ENCODE data around the gene ARSG.
A peak's percentile ranks its signal among the peaks of the same experiment; 100 is the strongest.
"Not testable (repeated sequence)": the region's sequence is repeated elsewhere in the genome, so short reads cannot be mapped to it uniquely, and the experiment has no call there.

The ARSG gene

DNA sequence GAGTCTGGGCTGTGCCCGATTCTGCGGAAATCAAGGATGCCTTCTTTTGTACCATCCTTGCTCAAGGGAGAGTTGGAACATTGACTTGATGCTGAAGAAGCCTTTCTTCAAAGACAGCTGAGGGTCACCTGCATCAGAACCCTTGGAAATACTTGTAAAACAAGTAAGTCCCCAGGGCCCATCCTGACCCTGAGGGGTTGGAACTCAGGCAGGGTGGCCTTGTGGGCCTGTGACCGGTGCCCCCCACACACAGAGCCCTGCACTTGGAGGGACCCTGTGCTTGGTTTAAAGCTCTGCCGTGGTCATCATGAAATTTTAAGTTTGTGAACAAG is 109.1 kb downstream of the ARSG start:
- Histone ChIP-seq H3K4me1 (ENCODE audit: control insufficient read depth, insufficient read depth, low read length) (peaks cover 5% of the 10 kb centered on the region), H3K9ac (ENCODE audit: low read length) (no peak overlapping the region), H3K27ac (ENCODE audit: low read depth, low read length) (no peak overlapping the region)

DNA sequence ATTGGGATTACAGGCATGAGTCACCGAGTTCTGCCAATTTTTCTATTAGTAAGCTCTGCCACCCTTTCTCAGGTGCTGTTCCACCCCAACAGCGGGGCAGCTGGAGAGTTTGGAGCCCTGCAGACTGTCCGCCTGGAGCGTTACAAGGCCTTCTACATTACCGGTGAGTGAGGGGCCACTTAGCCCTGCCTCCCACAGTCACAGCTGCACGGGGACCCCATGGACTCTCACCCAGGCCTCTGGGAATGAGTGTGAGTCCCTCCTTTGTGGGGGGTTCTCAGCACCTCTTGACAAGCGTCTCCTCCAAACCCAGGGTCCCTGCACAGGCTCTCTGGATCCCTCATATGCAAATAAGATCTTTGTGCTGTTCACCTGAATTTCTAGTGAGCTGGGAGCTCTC is 110.0 kb downstream of the ARSG start:
- H3K27ac ChIP-seq (ENCODE audit: low read depth, low read length): no peak overlapping the region
- H3K36me3 ChIP-seq (ENCODE audit: control insufficient read depth, insufficient read depth, low read length): no peaks in the 10 kb centered on the region
- no peaks in the 10 kb centered on the region for H3K27me3 ChIP-seq (ENCODE audit: control insufficient read depth, insufficient read depth, low read length)
- no peak overlapping the region for H3K9ac ChIP-seq (ENCODE audit: low read length)
- H3K4me3 ChIP-seq (ENCODE audit: low read depth, low read length): no peak overlapping the region
- peaks cover 5% of the 10 kb centered on the region for H3K4me1 ChIP-seq (ENCODE audit: control insufficient read depth, insufficient read depth, low read length)
- no peaks in the 10 kb centered on the region for H3K9me3 ChIP-seq (ENCODE audit: control insufficient read depth, insufficient read depth, low read depth, low read length)

More for the DNA sequence above, 109.1 kb downstream of the ARSG start:
- no peaks in the 10 kb centered on the region for H3K27me3 ChIP-seq (ENCODE audit: control insufficient read depth, insufficient read depth, low read length)
- no peaks in the 10 kb centered on the region for H3K9me3 ChIP-seq (ENCODE audit: control insufficient read depth, insufficient read depth, low read depth, low read length)
- no peak overlapping the region for H3K4me3 ChIP-seq (ENCODE audit: low read depth, low read length)
- H3K36me3 ChIP-seq (ENCODE audit: control insufficient read depth, insufficient read depth, low read length): no peaks in the 10 kb centered on the region

DNA sequence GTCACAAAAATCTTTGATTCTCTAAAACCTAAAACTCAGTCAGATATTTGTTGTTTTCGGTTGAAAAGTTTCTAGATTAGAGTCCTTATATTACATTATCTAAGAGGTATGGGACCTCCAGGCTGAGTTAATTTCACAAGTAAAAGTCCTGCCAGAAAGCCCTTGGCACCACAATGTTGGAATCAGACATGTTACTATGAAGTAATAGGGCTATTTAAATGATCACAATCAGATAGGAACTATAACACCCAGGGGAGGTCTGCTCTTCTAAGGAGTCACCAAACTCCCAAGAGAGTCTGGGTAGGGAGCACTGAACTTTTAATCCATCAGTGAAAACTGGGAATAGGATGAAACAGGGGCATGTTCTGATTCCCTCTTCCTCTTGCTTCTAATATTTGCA is 111.8 kb downstream of the ARSG start:
- H3K9ac ChIP-seq (ENCODE audit: low read length): no peak overlapping the region
- H3K4me1 ChIP-seq (ENCODE audit: control insufficient read depth, insufficient read depth, low read length): peaks cover 5% of the 10 kb centered on the region
- no peak overlapping the region for H3K27ac ChIP-seq (ENCODE audit: low read depth, low read length)
- no peaks in the 10 kb centered on the region for H3K27me3 ChIP-seq (ENCODE audit: control insufficient read depth, insufficient read depth, low read length)
- H3K4me3 ChIP-seq (ENCODE audit: low read depth, low read length): no peak overlapping the region
- no peaks in the 10 kb centered on the region for H3K9me3 ChIP-seq (ENCODE audit: control insufficient read depth, insufficient read depth, low read depth, low read length)
- H3K36me3 ChIP-seq (ENCODE audit: control insufficient read depth, insufficient read depth, low read length): no peaks in the 10 kb centered on the region

DNA sequence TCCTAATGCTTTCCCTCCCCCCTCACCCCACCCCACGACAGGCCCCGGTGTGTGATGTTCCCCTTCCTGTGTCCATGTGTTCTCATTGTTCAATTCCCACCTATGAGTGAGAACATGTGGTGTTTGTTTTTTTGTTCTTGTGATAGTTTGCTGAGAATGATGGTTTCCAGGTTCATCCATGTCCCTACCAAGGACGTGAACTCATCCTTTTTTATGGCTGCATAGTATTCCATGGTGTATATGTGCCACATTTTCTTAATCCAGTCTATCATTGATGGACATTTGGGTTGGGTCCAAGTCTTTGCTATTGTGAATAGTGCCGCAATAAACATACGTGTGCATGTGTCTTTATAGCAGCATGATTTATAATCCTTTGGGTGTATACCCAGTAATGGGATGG is 112.5 kb downstream of the ARSG start:
- not testable (repeated sequence) for H3K27me3 ChIP-seq (ENCODE audit: control insufficient read depth, insufficient read depth, low read length); H3K4me1 ChIP-seq (ENCODE audit: control insufficient read depth, insufficient read depth, low read length); H3K9ac ChIP-seq (ENCODE audit: low read length); H3K36me3 ChIP-seq (ENCODE audit: control insufficient read depth, insufficient read depth, low read length); H3K4me3 ChIP-seq (ENCODE audit: low read depth, low read length); H3K9me3 ChIP-seq (ENCODE audit: control insufficient read depth, insufficient read depth, low read depth, low read length); H3K27ac ChIP-seq (ENCODE audit: low read depth, low read length)

DNA sequence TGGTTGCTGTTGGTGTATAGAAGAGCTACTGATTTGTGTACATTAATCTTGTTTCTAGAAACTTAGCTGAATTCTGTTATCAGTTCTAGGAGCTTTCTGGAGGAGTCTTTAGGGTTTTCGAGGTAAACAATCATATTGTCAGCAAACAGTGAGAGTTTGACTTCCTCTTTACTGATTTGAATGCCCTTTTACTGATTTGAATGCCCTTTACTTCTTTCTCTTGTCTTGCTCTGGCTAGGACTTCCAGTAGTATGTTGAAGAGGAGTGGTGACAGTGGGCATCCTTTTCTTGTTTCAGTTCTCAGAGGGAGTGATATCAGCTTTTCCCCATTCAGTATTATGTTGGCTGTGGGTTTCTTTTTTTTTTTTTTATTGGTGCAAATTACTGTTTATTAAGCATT is 116.4 kb downstream of the ARSG start:
- H3K4me1 ChIP-seq (ENCODE audit: control insufficient read depth, insufficient read depth, low read length); H3K9me3 ChIP-seq (ENCODE audit: control insufficient read depth, insufficient read depth, low read depth, low read length); H3K27ac ChIP-seq (ENCODE audit: low read depth, low read length); H3K4me3 ChIP-seq (ENCODE audit: low read depth, low read length); H3K36me3 ChIP-seq (ENCODE audit: control insufficient read depth, insufficient read depth, low read length); H3K27me3 ChIP-seq (ENCODE audit: control insufficient read depth, insufficient read depth, low read length); H3K9ac ChIP-seq (ENCODE audit: low read length): not testable (repeated sequence)

DNA sequence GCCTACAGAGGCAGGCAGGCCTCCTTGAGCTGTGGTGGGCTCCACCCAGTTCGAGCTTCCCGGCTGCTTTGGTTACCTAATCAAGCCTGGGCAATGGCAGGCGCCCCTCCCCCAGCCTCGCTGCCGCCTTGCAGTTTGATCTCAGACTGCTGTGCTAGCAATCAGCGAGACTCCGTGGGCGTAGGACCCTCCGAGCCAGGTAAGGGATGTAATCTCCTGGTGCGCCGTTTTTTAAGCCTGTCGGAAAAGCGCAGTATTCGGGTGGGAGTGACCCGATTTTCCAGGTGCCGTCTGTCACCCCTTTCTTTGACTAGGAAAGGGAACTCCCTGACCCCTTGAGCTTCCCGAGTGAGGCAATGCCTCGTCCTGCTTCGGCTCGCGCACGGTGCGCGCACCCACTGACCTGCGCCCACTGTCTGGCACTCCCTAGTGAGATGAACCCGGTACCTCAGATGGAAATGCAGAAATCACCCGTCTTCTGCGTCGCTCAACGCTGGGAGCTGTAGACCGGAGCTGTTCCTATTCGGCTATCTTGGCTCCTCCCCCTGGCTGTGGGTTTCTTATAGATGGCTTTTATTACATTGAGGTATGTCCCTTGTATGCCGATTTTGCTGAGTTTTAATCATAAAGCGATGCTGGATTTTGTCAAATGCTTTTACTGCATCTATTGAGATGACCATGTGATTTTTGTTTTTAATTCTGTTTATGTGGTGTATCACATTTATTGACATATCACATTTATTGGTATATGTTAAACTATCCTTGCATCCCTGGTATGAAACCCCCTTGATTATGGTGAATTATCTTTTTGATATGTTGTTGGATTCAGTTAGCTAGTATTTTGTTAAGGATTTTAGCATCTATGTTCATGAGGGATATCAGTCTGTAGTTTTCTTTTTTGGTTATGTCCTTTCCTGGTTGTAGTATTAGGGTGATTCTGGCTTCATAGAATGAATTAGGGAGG is 122.6 kb downstream of the ARSG start:
- H3K36me3 ChIP-seq (ENCODE audit: control insufficient read depth, insufficient read depth, low read length); H3K27ac ChIP-seq (ENCODE audit: low read depth, low read length); H3K4me1 ChIP-seq (ENCODE audit: control insufficient read depth, insufficient read depth, low read length); H3K27me3 ChIP-seq (ENCODE audit: control insufficient read depth, insufficient read depth, low read length); H3K9ac ChIP-seq (ENCODE audit: low read length); H3K9me3 ChIP-seq (ENCODE audit: control insufficient read depth, insufficient read depth, low read depth, low read length): not testable (repeated sequence)
- H3K4me3 ChIP-seq (ENCODE audit: low read depth, low read length): peak overlapping the region; percentile 66

DNA sequence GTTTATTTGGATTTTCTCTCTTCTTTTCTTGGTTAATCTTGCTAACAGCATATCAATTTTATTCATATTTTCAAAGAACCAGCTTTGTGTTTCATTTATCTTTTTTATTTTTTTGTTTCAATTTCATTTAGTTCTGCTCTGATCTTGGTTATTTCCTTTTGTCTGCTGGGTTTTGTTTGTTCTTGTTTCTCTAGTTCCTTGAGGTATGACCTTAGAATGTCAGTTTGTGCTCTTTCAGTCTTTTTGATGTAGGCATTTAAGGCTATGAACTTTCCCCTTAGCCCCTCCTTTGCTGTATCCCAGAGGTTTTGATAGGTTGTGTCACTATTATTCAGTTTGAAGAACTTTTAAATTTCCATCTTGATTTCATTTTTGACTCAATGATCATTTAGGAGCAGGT is 123.6 kb downstream of the ARSG start:
- not testable (repeated sequence) for H3K4me1 ChIP-seq (ENCODE audit: control insufficient read depth, insufficient read depth, low read length); H3K36me3 ChIP-seq (ENCODE audit: control insufficient read depth, insufficient read depth, low read length); H3K9ac ChIP-seq (ENCODE audit: low read length); H3K9me3 ChIP-seq (ENCODE audit: control insufficient read depth, insufficient read depth, low read depth, low read length); H3K27me3 ChIP-seq (ENCODE audit: control insufficient read depth, insufficient read depth, low read length); H3K4me3 ChIP-seq (ENCODE audit: low read depth, low read length); H3K27ac ChIP-seq (ENCODE audit: low read depth, low read length)

DNA sequence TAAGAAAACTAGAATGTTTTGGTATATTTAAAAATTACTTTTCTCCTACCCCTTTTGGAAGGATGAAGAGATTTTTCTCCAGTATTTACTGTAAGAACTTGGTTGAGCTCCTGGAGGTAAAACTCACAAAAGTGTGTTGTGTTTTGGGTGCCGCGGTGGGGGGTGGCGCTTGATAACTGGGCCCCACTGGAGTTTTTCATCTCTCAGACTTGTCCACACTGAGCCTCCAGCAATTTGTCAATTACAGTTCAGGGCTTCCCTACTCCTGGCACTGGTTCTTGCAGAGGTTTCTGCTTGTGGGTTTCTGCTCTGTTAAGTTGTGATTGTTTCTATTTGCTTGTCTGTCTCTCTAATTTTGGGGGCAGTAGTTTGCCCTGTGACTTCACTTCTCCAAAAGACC is 126.0 kb downstream of the ARSG start:
- Histone ChIP-seq H3K4me1 (ENCODE audit: control insufficient read depth, insufficient read depth, low read length) (no peaks in the 10 kb centered on the region; the same call in 1 of the 2 replicates), H3K9me3 (ENCODE audit: control insufficient read depth, insufficient read depth, low read depth, low read length) (peaks cover 5% of the 10 kb centered on the region; the same call in 1 of the 2 replicates), H3K27ac (ENCODE audit: low read depth, low read length) (no peak overlapping the region), H3K36me3 (ENCODE audit: control insufficient read depth, insufficient read depth, low read length) (peaks cover 12% of the 10 kb centered on the region; the same call in 1 of the 2 replicates), H3K27me3 (ENCODE audit: control insufficient read depth, insufficient read depth, low read length) (no peaks in the 10 kb centered on the region), H3K4me3 (ENCODE audit: low read depth, low read length) (no peak overlapping the region), H3K9ac (ENCODE audit: low read length) (no peak overlapping the region)

- Histone ChIP-seq H3K27me3 (ENCODE audit: control insufficient read depth, insufficient read depth, low read length) (no peaks in the 10 kb centered on the region), H3K27ac (ENCODE audit: low read depth, low read length) (no peak overlapping the region), H3K9me3 (ENCODE audit: control insufficient read depth, insufficient read depth, low read depth, low read length) (peaks cover 5% of the 10 kb centered on the region; the same call in 1 of the 2 replicates), H3K9ac (ENCODE audit: low read length) (no peak overlapping the region), H3K36me3 (ENCODE audit: control insufficient read depth, insufficient read depth, low read length) (peaks cover 12% of the 10 kb centered on the region; the same call in 1 of the 2 replicates), H3K4me3 (ENCODE audit: low read depth, low read length) (no peak overlapping the region), H3K4me1 (ENCODE audit: control insufficient read depth, insufficient read depth, low read length) (no peaks in the 10 kb centered on the region; the same call in 1 of the 2 replicates)
These were observed 127.6 kb downstream of the ARSG start for GRCh38 chr17:68418876-68419275.

GRCh38 chr17:68420065-68420464 is 128.8 kb downstream of the ARSG start:
- Histone ChIP-seq H3K27ac (ENCODE audit: low read depth, low read length) (no peak overlapping the region), H3K36me3 (ENCODE audit: control insufficient read depth, insufficient read depth, low read length) (peaks cover 12% of the 10 kb centered on the region; the same call in 1 of the 2 replicates), H3K9ac (ENCODE audit: low read length) (no peak overlapping the region), H3K4me3 (ENCODE audit: low read depth, low read length) (no peak overlapping the region), H3K9me3 (ENCODE audit: control insufficient read depth, insufficient read depth, low read depth, low read length) (peaks cover 5% of the 10 kb centered on the region; the same call in 1 of the 2 replicates), H3K4me1 (ENCODE audit: control insufficient read depth, insufficient read depth, low read length) (no peaks in the 10 kb centered on the region; the same call in 1 of the 2 replicates), H3K27me3 (ENCODE audit: control insufficient read depth, insufficient read depth, low read length) (no peaks in the 10 kb centered on the region)

DNA sequence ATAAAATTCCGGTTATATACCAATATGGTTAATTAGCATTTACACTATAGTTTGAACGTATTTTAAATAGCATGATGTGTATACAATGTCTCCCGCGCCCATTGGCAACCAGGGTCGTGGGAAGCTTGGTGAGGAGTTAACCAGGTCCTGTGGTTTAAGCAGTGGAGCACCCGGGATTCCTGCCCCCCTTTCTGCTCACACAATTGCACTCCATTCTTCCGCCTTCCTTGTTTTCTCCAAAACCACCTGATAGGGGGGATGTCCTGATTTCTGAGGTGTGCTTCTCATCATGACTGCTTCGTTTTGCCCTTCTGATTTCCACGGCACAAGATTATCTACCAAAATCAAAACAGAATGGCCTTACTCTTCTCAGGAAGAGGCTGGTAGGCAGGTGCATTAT is 130.2 kb downstream of the ARSG start:
- Histone ChIP-seq H3K27ac (ENCODE audit: low read depth, low read length) (no peak overlapping the region), H3K9me3 (ENCODE audit: control insufficient read depth, insufficient read depth, low read depth, low read length) (no peaks in the 10 kb centered on the region; the same call in 1 of the 2 replicates), H3K36me3 (ENCODE audit: control insufficient read depth, insufficient read depth, low read length) (peaks cover 16% of the 10 kb centered on the region; the same call in 1 of the 2 replicates), H3K27me3 (ENCODE audit: control insufficient read depth, insufficient read depth, low read length) (no peaks in the 10 kb centered on the region), H3K4me1 (ENCODE audit: control insufficient read depth, insufficient read depth, low read length) (no peaks in the 10 kb centered on the region; the same call in 1 of the 2 replicates), H3K9ac (ENCODE audit: low read length) (no peak overlapping the region), H3K4me3 (ENCODE audit: low read depth, low read length) (no peak overlapping the region)

Measured in HUES6 (cell line).